Epithelial cell of esophagus (primary cell): ENCODE measurements around the gene POR.

Experiments used
- DNase-seq: peaks from one replicate; pipeline ENCODE4 v3.0.0; 2010; ENCODE audit warnings: low read depth
- H3K4me3 ChIP-seq: 2 replicates; pipeline ENCODE4 v1.5.1; 2011; ENCODE audit warnings: mild to moderate bottlenecking, low read length, control low read depth
- TF ChIP-seq, protein P1 (sequence below): IDR thresholded peaks from 2 replicates; pipeline ENCODE4 v1.5.1; 2011; ENCODE audit warnings: low read depth, mild to moderate bottlenecking, low read length, control low read depth, inconsistent platforms; ENCODE audit not compliant: insufficient read depth; ENCODE audit errors: missing control alignments

The POR gene

DNA sequence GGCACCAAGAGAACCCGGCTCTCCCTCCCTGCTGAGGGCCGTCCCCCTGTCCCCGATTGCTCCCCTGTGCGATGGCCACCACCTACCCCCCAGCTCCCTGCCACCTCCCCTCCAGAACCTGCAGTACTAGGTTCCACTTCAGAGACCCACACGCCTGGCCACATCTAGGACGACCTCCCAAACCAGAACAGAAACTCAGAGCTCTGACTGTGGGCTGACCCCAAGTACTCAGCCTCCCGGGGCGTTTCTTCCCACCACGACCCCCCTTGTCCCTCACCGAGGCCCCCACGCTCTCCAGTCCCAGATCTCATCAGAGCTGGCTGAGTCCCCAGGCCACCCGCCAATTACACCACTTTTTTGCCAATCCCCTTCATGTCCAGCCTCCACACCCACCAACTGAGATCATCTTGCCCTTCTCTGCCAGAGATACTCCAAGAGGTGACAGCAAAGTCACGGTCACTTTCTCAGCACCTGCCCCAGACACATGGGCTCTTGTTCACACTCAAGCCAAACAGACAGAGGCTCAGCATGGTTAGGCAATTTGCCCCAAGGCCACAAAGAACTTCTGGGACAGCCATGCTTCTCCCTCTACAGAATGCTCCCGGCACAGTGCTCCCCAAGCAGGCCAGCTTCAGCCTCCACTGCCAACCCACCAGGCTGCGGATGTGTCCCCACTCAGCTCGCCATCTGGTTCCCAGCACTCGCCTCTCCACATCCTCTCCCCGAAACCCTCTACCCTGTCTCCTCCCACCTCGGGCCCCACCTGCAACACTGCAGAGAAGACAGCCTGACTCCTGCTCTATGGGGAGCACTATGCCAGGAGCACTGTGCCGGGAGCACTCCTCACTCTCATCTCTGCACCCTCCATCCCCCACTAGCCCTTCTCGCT lies 74.8 kb downstream of the POR start:
- no peak overlapping the region for H3K4me3 ChIP-seq
- TF ChIP-seq, protein P1, sequence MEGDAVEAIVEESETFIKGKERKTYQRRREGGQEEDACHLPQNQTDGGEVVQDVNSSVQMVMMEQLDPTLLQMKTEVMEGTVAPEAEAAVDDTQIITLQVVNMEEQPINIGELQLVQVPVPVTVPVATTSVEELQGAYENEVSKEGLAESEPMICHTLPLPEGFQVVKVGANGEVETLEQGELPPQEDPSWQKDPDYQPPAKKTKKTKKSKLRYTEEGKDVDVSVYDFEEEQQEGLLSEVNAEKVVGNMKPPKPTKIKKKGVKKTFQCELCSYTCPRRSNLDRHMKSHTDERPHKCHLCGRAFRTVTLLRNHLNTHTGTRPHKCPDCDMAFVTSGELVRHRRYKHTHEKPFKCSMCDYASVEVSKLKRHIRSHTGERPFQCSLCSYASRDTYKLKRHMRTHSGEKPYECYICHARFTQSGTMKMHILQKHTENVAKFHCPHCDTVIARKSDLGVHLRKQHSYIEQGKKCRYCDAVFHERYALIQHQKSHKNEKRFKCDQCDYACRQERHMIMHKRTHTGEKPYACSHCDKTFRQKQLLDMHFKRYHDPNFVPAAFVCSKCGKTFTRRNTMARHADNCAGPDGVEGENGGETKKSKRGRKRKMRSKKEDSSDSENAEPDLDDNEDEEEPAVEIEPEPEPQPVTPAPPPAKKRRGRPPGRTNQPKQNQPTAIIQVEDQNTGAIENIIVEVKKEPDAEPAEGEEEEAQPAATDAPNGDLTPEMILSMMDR, result no peak
- DNase-seq, result no peak

DNA sequence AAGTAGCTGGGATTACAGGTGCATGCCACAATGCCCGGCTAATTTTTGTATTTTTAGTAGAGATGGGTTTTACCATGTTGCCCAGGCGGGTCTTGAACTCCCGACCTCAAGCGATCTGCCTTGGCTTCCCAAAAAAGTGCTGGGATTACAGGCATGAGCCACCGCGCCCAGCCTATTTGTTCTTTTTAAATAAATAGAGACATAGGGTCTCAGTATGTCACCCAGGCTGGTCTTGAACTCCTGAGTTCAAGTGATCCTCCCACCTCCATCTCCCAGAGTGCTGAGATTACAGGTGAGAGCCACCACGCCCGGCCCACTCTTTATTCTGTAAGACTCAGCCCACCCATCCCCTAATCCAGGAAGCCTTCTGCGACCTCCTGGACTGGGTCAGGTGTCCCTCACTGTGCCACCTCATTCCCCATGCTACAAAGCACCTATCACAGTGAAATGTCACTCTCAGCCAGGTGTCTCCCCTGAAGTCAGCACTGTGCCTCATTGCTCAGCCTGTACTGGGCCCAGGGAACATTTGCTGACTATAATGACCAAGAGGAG lies 76.7 kb downstream of the POR start:
- TF ChIP-seq, protein P1, result no peak
- no peak for DNase-seq

DNA sequence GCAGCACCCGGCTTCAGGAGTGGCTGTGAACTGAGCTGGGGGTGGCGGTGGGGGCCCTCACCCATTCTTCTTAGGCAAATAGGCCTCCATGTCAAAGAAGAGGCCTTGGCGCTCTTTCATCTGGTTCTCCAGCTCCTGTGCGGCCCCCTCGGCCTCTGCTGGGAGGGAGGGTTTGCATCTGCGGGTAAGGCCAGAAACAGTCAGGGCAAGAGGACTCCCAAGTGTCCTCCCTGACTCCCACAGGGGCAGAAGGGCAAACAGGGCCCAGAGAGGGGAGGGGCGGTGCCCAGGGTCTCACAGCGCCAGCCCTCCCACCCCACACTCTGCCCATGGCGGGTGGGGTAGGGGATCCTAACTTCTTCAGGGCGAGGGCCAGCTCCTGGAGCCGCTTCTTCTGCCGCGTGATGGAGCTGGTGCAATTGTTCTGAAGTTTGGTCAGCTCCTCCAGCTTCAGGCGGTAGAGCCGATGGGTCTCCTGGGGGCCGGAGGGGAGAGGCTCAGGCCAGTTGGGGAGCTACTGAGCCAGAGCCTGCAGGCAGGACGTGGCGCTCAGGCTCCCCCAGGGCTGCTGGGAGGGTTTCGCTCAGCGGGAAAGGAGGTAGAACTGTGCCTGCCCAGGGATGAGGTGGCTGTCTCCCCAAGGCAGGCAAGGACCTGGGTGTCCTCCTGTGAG lies 77.3 kb downstream of the POR start:
- TF ChIP-seq, protein P1, result no peak
- H3K4me3 ChIP-seq, result no peak overlapping the region
- DNase-seq, result no peak

More for the DNA sequence above, 76.7 kb downstream of the POR start:
- H3K4me3 ChIP-seq, result no peak overlapping the region

DNA sequence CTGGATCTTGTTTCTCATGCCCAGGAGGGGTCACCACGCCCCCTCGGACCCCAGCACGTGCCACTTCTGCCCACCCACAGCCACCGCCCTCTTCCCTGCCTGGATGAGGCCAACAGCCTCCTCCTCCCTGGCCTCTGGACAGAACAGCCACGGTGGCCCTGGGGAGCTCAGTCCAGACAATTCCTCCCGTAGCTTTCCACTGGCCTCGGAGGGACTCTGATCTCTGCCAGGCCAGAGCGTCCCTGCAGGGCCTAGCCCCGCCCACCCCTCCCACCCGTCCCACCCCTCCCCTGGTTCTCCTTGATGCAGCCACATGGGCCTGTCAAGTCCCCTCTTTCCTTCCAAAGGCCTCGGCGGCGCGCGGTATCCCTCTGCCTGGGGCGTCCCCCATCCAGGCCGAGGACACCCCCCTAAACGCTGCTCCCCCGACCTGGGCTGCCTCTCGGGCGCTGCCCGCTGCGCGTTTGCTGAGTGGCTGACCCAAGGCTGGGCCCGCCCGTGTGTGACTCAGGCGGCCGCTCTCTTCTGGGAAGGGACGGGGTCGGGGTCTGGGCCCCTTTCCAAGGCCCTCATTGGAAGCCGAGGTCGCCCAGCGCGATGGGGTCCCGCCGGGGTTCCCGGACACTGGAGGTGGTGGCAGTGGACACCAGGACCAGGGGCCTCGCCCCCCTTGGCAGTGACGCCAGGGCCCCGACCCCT lies 78.9 kb downstream of the POR start:
- peak overlapping the region; percentile 76 for H3K4me3 ChIP-seq
- TF ChIP-seq, protein P1, result no peak
- peak; percentile 21 for DNase-seq

DNA sequence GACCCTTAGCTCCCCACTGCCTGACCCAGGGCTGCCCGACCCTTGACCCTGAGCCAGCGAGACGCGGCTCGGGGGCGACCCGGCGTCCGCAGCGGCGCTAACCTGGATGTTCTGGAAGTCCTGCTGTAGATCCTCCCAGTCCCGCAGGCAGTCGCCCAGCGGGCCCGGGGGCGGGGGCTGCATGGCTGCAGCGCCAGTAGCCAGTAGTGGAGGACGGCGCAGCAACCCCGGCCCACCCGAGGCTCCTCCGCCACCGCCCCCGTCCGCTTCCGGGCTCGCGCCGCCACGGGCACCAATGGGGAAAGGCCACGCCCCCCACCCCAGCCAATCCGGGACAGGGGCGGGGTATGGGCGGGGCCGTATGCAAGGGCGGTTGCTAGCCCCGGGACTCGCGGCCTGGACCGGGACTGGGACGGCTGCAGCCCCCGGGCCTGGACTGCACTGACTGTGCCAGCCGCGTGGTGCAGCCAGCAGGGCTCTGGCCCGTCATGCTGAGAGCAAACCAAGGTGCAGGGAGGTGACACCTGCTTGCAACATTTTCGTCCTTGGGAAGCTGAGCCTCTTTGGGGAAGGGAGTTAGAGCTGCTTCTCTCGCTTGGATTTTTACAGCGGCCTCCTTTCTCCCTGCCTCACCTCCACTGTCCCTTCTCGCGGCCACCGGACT lies 79.6 kb downstream of the POR start, which contains the start of gene TMEM120A:
TSS of gene TMEM120A (minus strand) at position 208 of the 664 bp plus-strand sequence. CDS start at position 183, 25 bp downstream.
- peak; percentile 92 for DNase-seq
- TF ChIP-seq, protein P1, result no peak
- peak within 1 kb of the TSS; percentile 76 for H3K4me3 ChIP-seq

DNA sequence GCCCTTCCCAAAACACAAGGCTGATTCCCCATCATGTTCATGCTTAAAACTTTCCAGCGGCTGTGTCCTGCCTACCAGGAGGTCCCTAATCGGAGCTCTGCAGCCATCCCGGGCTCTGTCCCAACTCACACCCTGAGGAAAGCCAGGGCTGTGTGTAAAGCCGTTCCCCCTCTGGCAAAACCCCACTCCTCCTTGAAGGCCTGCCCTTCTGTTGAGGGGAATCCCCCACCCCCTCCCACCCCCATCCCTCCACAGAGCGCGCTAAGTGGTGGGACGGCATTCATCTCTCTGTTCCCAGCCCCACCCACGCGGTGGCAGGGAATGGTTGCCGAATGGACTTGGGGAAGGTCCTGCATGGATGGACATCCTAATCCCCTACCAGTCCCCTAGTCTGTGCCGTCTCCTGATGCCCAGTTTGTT lies 80.1 kb downstream of the POR start:
- TF ChIP-seq, protein P1, result no peak
- H3K4me3 ChIP-seq, result peak overlapping the region; percentile 52
- DNase-seq, result no peak
